Measurements from ENCODE around the gene MIA2.

DNA sequence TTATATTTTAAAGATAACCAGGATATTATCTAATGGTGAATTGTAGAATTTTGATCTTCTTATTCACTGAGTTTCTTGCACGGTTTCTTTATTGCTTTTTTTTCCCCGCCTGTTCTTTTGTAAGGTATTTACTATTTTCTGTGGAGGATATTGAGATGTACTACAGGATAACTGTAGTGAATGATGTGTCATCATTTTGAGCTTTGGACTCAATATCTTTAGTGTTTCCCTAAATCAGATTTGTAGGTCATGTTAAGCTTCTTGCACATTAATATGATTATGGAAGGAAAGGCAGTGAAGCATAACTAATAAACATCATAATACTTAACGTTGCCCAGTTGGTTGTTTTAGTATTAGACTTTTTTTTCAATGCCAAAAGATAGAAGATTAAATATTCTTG lies 117.2 kb downstream of the MIA2 start:
- no peak for TF ChIP-seq GATA2 (IDR thresholded peaks at IDR 0.05; ENCODE audit: low read depth, low read length)
- no peak for TF ChIP-seq GATA3 (IDR thresholded peaks at IDR 0.05; ENCODE audit: low read depth, low read length)
